ENCODE data around the gene ITIH1. TPM values are rescaled to one million over a fixed set of nuclear protein-coding genes. Genes with fewer than 3 reads are reported as not detected.

Gene ITIH1
- total RNA-seq, 1 experiment from 2014 or later: not detected

DNA sequence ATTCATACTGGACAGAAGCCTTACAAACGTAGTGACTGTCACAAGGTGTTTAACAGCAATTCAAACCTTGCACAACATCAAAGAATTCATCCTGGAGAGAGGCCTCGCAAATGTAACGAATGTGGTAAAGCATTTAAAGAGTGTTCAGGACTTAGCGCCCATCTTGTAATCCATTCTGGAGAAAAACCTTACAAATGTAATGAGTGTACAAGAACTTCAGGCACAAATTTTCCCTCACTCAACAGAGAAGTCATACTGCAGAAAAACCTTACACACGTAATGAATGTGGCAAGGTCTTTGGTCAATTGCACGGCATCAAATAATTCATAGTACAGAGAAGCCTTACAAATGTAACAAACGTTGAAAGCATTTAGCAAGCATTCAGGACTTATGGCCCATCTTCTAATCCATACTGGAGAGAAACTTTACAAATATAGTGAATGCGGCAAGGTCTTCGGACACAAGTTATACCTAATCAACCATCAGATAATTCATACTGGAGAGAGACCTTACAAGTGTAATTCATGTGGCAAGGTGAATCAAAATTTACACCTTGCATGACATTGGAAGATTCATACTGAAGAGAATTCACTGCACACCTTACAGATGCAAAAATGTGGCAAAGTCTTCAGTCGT, 44.0 kb upstream of the ITIH1 start:
- Histone ChIP-seq H3F3A (ENCODE audit: insufficient read depth, low read depth) (no peaks in the 10 kb centered on the region), H3K4me1 (replicated peaks; ENCODE audit: insufficient read depth) (no peaks in the 10 kb centered on the region), H2AFZ (no peak overlapping the region), H3K4me2 (no peak overlapping the region), H4K20me1 (ENCODE audit: insufficient read depth) (no peaks in the 10 kb centered on the region), H3K9me3 (ENCODE audit: insufficient read depth, low read depth) (peaks cover 10% of the 10 kb centered on the region), H3K27ac (no peak overlapping the region), H3K27me3 (ENCODE audit: insufficient read depth, low read depth) (no peaks in the 10 kb centered on the region), H3K79me2 (ENCODE audit: low read depth) (no peaks in the 10 kb centered on the region), H3K36me3 (ENCODE audit: low read depth) (peaks cover 30% of the 10 kb centered on the region), H3K9me2 (ENCODE audit: insufficient read depth) (no peaks in the 10 kb centered on the region), H3K4me3 (no peak overlapping the region)
- CTCF ChIA-PET: no interaction called here
- no peak for DNase-seq
- POLR2A ChIA-PET (ENCODE audit: unreplicated experiment): no interaction called here
- TF ChIP-seq EZH2 (IDR thresholded peaks at IDR 0.05; ENCODE audit: low read depth): no peak
- TF ChIP-seq, protein P1, sequence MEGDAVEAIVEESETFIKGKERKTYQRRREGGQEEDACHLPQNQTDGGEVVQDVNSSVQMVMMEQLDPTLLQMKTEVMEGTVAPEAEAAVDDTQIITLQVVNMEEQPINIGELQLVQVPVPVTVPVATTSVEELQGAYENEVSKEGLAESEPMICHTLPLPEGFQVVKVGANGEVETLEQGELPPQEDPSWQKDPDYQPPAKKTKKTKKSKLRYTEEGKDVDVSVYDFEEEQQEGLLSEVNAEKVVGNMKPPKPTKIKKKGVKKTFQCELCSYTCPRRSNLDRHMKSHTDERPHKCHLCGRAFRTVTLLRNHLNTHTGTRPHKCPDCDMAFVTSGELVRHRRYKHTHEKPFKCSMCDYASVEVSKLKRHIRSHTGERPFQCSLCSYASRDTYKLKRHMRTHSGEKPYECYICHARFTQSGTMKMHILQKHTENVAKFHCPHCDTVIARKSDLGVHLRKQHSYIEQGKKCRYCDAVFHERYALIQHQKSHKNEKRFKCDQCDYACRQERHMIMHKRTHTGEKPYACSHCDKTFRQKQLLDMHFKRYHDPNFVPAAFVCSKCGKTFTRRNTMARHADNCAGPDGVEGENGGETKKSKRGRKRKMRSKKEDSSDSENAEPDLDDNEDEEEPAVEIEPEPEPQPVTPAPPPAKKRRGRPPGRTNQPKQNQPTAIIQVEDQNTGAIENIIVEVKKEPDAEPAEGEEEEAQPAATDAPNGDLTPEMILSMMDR (conservative IDR thresholded peaks at IDR 0.05): no peak
- intact Hi-C loops (cut with micrococcal nuclease; ENCODE audit: unreplicated experiment): no loop called here
- no TSS peak for BruUV-seq (replicated peaks)

DNA sequence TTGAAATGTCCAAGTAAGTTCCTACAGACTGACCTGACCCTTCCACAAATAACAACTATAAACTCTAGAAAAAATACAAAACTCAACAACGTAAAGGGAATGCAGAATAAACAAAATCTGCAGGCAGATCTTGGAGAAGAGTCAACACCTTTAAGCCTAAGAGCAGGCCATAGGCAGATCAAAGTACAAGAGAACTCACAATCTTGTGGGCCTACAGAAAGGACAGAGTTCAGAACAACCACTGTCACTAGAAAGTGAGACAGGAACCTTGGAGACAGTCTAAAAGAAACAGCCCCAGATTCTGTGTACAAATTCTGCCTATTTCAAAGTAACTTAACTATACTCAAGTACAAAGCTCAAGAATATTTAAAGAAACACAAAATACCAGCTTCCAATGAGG, 37.7 kb upstream of the ITIH1 start:
- Histone ChIP-seq H3K36me3 (ENCODE audit: low read depth) (peaks cover 12% of the 10 kb centered on the region), H3K4me3 (no peak overlapping the region), H3K9me2 (ENCODE audit: insufficient read depth) (no peaks in the 10 kb centered on the region), H3K9me3 (ENCODE audit: insufficient read depth, low read depth) (no peaks in the 10 kb centered on the region), H2AFZ (no peak overlapping the region), H3K27me3 (ENCODE audit: insufficient read depth, low read depth) (no peaks in the 10 kb centered on the region), H3F3A (ENCODE audit: insufficient read depth, low read depth) (no peaks in the 10 kb centered on the region), H4K20me1 (ENCODE audit: insufficient read depth) (no peaks in the 10 kb centered on the region), H3K4me2 (no peak overlapping the region), H3K79me2 (ENCODE audit: low read depth) (no peaks in the 10 kb centered on the region), H3K27ac (no peak overlapping the region), H3K4me1 (replicated peaks; ENCODE audit: insufficient read depth) (no peaks in the 10 kb centered on the region)
- ChIA-PET POLR2A (ENCODE audit: unreplicated experiment) (no interaction called here), CTCF (no interaction called here)
- intact Hi-C loops (cut with micrococcal nuclease; ENCODE audit: unreplicated experiment): loop anchor here (5.0 kb wide), 1 partner anchor 193 kb away; no protein-coding TSS in a partner anchor
- no peak for DNase-seq
- BruUV-seq (replicated peaks): no TSS peak
- no peak for TF ChIP-seq EZH2 (IDR thresholded peaks at IDR 0.05; ENCODE audit: low read depth)
- TF ChIP-seq, protein P1 (conservative IDR thresholded peaks at IDR 0.05): no peak

DNA sequence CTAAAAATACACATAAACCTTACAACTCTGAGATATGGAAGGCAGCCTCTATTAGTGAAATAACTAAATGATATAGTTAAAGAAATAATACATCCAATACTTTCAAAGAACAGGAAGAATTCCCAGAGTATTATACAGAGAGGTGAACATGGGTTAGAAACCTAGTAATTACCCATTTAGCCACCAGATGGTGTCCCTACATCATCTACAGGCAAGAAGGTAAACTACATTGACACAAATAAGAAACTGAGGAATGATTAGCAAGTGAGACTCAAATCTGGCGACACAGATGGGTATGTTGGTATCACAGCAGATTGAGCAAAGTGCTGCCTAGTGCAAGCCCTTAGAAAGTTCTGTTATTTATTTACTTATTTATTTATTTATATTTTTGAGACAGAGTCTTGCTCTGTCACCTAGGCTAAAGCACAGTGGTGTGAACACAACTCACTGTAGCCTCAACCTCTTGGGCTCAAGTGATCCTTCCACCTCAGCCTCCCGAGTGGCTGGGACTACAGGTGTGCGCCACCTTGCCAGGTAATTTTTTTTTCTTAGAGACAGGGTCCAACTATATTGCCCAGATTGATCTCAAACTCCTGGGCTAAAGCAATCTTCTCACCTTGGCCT, 34.9 kb upstream of the ITIH1 start:
- ChIA-PET CTCF (no interaction called here), POLR2A (ENCODE audit: unreplicated experiment) (no interaction called here)
- H3K36me3 ChIP-seq (ENCODE audit: low read depth): no peaks in the 10 kb centered on the region
- intact Hi-C loops (cut with micrococcal nuclease; ENCODE audit: unreplicated experiment): loop anchor here (1.0 to 5.0 kb wide), 2 partner anchors 190 to 330 kb away; no protein-coding TSS in a partner anchor
- TSS peak; percentile 22 for BruUV-seq (replicated peaks)
- no peak overlapping the region for H3K4me3 ChIP-seq
- no peaks in the 10 kb centered on the region for H3K9me3 ChIP-seq (ENCODE audit: insufficient read depth, low read depth)
- H4K20me1 ChIP-seq (ENCODE audit: insufficient read depth): no peaks in the 10 kb centered on the region
- H3K4me2 ChIP-seq: no peak overlapping the region
- H3K27me3 ChIP-seq (ENCODE audit: insufficient read depth, low read depth): no peaks in the 10 kb centered on the region
- H2AFZ ChIP-seq: no peak overlapping the region
- no peak overlapping the region for H3K27ac ChIP-seq
- no peak for TF ChIP-seq EZH2 (IDR thresholded peaks at IDR 0.05; ENCODE audit: low read depth)
- TF ChIP-seq, protein P1 (conservative IDR thresholded peaks at IDR 0.05): peak; percentile 64
- H3K79me2 ChIP-seq (ENCODE audit: low read depth): no peaks in the 10 kb centered on the region
- peak in 1 of 2 experiments; percentile 0 for DNase-seq
- no peaks in the 10 kb centered on the region for H3K9me2 ChIP-seq (ENCODE audit: insufficient read depth)
- no peaks in the 10 kb centered on the region for H3F3A ChIP-seq (ENCODE audit: insufficient read depth, low read depth)
- no peaks in the 10 kb centered on the region for H3K4me1 ChIP-seq (replicated peaks; ENCODE audit: insufficient read depth)
